HepG2 (cell line): Measurements from ENCODE around the gene HOMEZ. TPM values are rescaled to one million over a fixed set of nuclear protein-coding genes. Genes with fewer than 3 reads are reported as not detected.

ENCODE experiments used
- ATF6 ChIP-seq: sonication (generic); formaldehyde crosslinking; conservative IDR thresholded peaks from 2 replicates; pipeline ENCODE4 v1.4.0; 2020; ENCODE audit warnings: missing genetic modification reagents
- CREB1 ChIP-seq, 2 experiments: fragments of 450-650 bp in 1 of 2; IDR thresholded peaks; 2 replicates each; pipeline ENCODE4 v1.6.1; 2016 to 2017; ENCODE audit warnings: control low read depth in 1 of 2, mild to moderate bottlenecking in 1 of 2, missing compliant biosample characterization in 1 of 2, missing genetic modification characterization in 1 of 2
- GLI4 ChIP-seq: sonication (generic); formaldehyde crosslinking; IDR thresholded peaks from 2 replicates; pipeline ENCODE4 v1.5.1; 2020; ENCODE audit warnings: missing genetic modification reagents, mild to moderate bottlenecking, moderate library complexity, borderline replicate concordance
- MAFG ChIP-seq: sonication (generic); formaldehyde crosslinking; IDR thresholded peaks from 2 replicates; pipeline ENCODE4 v1.5.1; 2020; ENCODE audit warnings: mild to moderate bottlenecking, missing genetic modification reagents
- NBN ChIP-seq: fragments of 450-650 bp; conservative IDR thresholded peaks from 2 replicates; pipeline ENCODE4 v1.6.1; 2017
- NFIB ChIP-seq: sonication (generic); formaldehyde crosslinking; IDR thresholded peaks from 2 replicates; pipeline ENCODE4 v1.9.0; 2021; ENCODE audit warnings: missing genetic modification reagents, mild to moderate bottlenecking, borderline replicate concordance
- NFIC ChIP-seq: IDR thresholded peaks from 2 replicates; pipeline ENCODE4 v1.6.1; 2012; ENCODE audit warnings: mild to moderate bottlenecking, low read length, inconsistent platforms
- RAD21 ChIP-seq: fragments of 450-650 bp; formaldehyde crosslinking; IDR thresholded peaks from 2 replicates; pipeline ENCODE4 v1.5.0; 2020; ENCODE audit warnings: mild to moderate bottlenecking
- RORA ChIP-seq: sonication (generic); formaldehyde crosslinking; IDR thresholded peaks from 2 replicates; pipeline ENCODE4 v1.5.0; 2020; ENCODE audit warnings: mild to moderate bottlenecking, missing genetic modification reagents, moderate library complexity
- THAP8 ChIP-seq: sonication (generic); formaldehyde crosslinking; IDR thresholded peaks from 2 replicates; pipeline ENCODE4 v1.5.1; 2020; ENCODE audit warnings: missing genetic modification reagents, mild to moderate bottlenecking, borderline replicate concordance
- USF2 ChIP-seq, 2 experiments: sonication (generic) in 1 of 2; formaldehyde crosslinking in 1 of 2; IDR thresholded peaks; 2 replicates each; pipeline versions ENCODE4 v1.5.1 to v1.6.1; 2011 to 2020; ENCODE audit warnings: borderline replicate concordance in 1 of 2, low read depth in 1 of 2, low read length in 1 of 2, mild to moderate bottlenecking in 1 of 2, missing genetic modification reagents in 1 of 2, moderate library complexity in 1 of 2
- ZBTB20 ChIP-seq: sonication (generic); formaldehyde crosslinking; IDR thresholded peaks from 2 replicates; pipeline ENCODE4 v1.8.1; 2023; ENCODE audit warnings: missing genetic modification reagents, low read depth, mild to moderate bottlenecking, borderline replicate concordance
- ZBTB43 ChIP-seq: sonication (generic); formaldehyde crosslinking; conservative IDR thresholded peaks from 2 replicates; pipeline ENCODE4 v1.4.0; 2020; ENCODE audit warnings: missing genetic modification reagents
- ZFYVE20 ChIP-seq: sonication (generic); formaldehyde crosslinking; IDR thresholded peaks from 2 replicates; pipeline ENCODE4 v1.8.0; 2023; ENCODE audit warnings: low read depth, mild to moderate bottlenecking, moderate library complexity, missing genetic modification reagents, borderline replicate concordance
- ZNF180 ChIP-seq: sonication (generic); formaldehyde crosslinking; IDR thresholded peaks from 2 replicates; pipeline ENCODE4 v1.4.0; 2020; ENCODE audit warnings: low read depth, missing genetic modification reagents, borderline replicate concordance
- ZNF232 ChIP-seq: sonication (generic); formaldehyde crosslinking; IDR thresholded peaks from 2 replicates; pipeline ENCODE4 v1.4.0; 2020; ENCODE audit warnings: missing genetic modification reagents, borderline replicate concordance
- ZNF235 ChIP-seq: sonication (generic); formaldehyde crosslinking; IDR thresholded peaks from 2 replicates; pipeline ENCODE4 v1.8.1; 2023; ENCODE audit warnings: mild to moderate bottlenecking, missing genetic modification reagents, borderline replicate concordance
- ZNF343 ChIP-seq: sonication (generic); formaldehyde crosslinking; IDR thresholded peaks from 2 replicates; pipeline ENCODE4 v1.4.0; 2020; ENCODE audit warnings: mild to moderate bottlenecking, missing genetic modification reagents
- ZNF589 ChIP-seq: sonication (generic); formaldehyde crosslinking; conservative IDR thresholded peaks from 2 replicates; pipeline ENCODE4 v1.8.0; 2022; ENCODE audit warnings: mild to moderate bottlenecking, moderate library complexity, missing genetic modification reagents
- ZNF672 ChIP-seq: sonication (generic); formaldehyde crosslinking; IDR thresholded peaks from 2 replicates; pipeline ENCODE4 v1.8.1; 2022; ENCODE audit warnings: missing genetic modification reagents
- ZNF678 ChIP-seq: sonication (generic); formaldehyde crosslinking; IDR thresholded peaks from 2 replicates; pipeline ENCODE4 v1.4.0; 2020; ENCODE audit warnings: mild to moderate bottlenecking, missing genetic modification reagents
- ZNF746 ChIP-seq: sonication (generic); formaldehyde crosslinking; IDR thresholded peaks from 2 replicates; pipeline ENCODE4 v1.8.0; 2022; ENCODE audit warnings: mild to moderate bottlenecking, missing genetic modification reagents
- ZNF749 ChIP-seq: sonication (generic); formaldehyde crosslinking; IDR thresholded peaks from 2 replicates; pipeline ENCODE4 v1.8.0; 2022; ENCODE audit warnings: mild to moderate bottlenecking, missing genetic modification reagents, moderate library complexity, borderline replicate concordance
- polyA plus RNA-seq, 8 experiments: library from polyadenylated mRNA; depleted of rRNA in 3 of 8; stranded (reverse) in 7 of 8; unstranded in 1 of 8; fragments of >200 nt; fragmentation: Illumina TruSeq in 4 of 8; extraction: Trizol in 4 of 8; gene quantifications; 2 replicates each; pipeline versions ENCODE4 v1.2.1 to v1.2.3, GENCODE V29; 2011 to 2016; ENCODE audit warnings: low read depth in 4 of 8, missing spikeins in 1 of 8, mixed read lengths in 1 of 8; ENCODE audit not compliant: insufficient read depth in 1 of 8
- total RNA-seq, 5 experiments: library from RNA; depleted of rRNA; stranded (reverse); fragments of >200 nt; fragmentation: Illumina TruSeq; extraction: Trizol; gene quantifications; 2 replicates each; pipeline ENCODE4 v1.2.3, GENCODE V29; 2016; ENCODE audit warnings: low read depth in 1 of 5

The HOMEZ gene
- total and polyA plus RNA-seq, 2 of the 13 experiments (the other 11 are each of a cell fraction or from before 2014, with no cell fraction given) = 14.5 to 31.8 TPM

GRCh38 chr14:23237772-23238594 is 47.9 kb downstream of the HOMEZ start, which contains the start of gene RNF212B (continued):
- TF ChIP-seq ZBTB20 (no peak), ZFYVE20 (CRISPR knock-in tag) (0 out of 2 replicates have a peak, but pooled peaks have one; percentile 21), ZNF678 (no peak), ZNF180 (CRISPR knock-in tag) (no peak), ZNF589 (CRISPR knock-in tag) (no peak), ATF6 (no peak), ZNF232 (CRISPR knock-in tag) (no peak; the same call in 1 of the 2 replicates), MAFG (no peak), RAD21 (CRISPR knock-in tag) (no peak), RORA (CRISPR knock-in tag) (no peak), ZNF672 (CRISPR knock-in tag) (no peak), ZNF746 (no peak; the same call in 1 of the 2 replicates), ZBTB43 (CRISPR knock-in tag) (no peak), ZNF343 (CRISPR knock-in tag) (no peak), USF2 (IDR thresholded peaks at IDR 0.05; ENCODE audit: low read depth, low read length) (no peak), USF2 (CRISPR knock-in tag; IDR thresholded peaks at IDR 0.05; ENCODE audit: borderline replicate concordance) (no peak), NFIB (no peak), NFIC (no peak), NBN (no peak), THAP8 (CRISPR knock-in tag) (no peak), CREB1 (IDR thresholded peaks at IDR 0.05) (peak; percentile 37; the same call in 1 of the 2 replicates), CREB1 (CRISPR knock-in tag; IDR thresholded peaks at IDR 0.05) (no peak), ZNF749 (CRISPR knock-in tag) (no peak), ZNF235 (CRISPR knock-in tag) (no peak), GLI4 (no peak)
